Caco-2 (cell line): ENCODE data around the gene NPLOC4. TPM values are rescaled to one million over a fixed set of nuclear protein-coding genes. Genes with fewer than 3 reads are reported as not detected.

Experiments
- BruUV-seq: library from RNA; stranded (reverse); fragments of 400-500 nt; replicated peaks from 2 replicates; lab custom pipeline; 2021; lab: Mats Ljungman, UMichigan
- CTCF ChIA-PET: fragments of 300-600 bp; sonication (Branson Sonifier 250); formaldehyde crosslinking; loops from one replicate; lab custom pipeline; 2022; ENCODE audit warnings: antibody characterized with exemption; lab: Charles Lee
- POLR2A ChIA-PET: fragments of 300-600 bp; sonication (Branson Sonifier 250); formaldehyde crosslinking; loops from one replicate; lab custom pipeline; 2022; ENCODE audit warnings: antibody characterized with exemption; lab: Charles Lee
- DNase-seq, 2 experiments: peaks; one replicate each; pipeline versions ENCODE4 v3.0.0 to v3.0.0-alpha.2; 2020 to 2022
- H3K27me3 ChIP-seq: replicated peaks from 2 replicates; pipeline ENCODE4 v1.6.0; 2011; ENCODE audit warnings: low read length; ENCODE audit not compliant: control insufficient read depth, insufficient read depth
- H3K36me3 ChIP-seq: 2 replicates; pipeline ENCODE4 v1.5.1; 2011; ENCODE audit warnings: low read length; ENCODE audit not compliant: control insufficient read depth, insufficient read depth
- H3K4me1 ChIP-seq: fragments of 250-450 bp; sonication (Bioruptor Pico); 2 replicates; pipeline ENCODE4 v1.5.1; 2020; ENCODE audit warnings: mild to moderate bottlenecking
- H3K4me3 ChIP-seq: 2 replicates; pipeline ENCODE4 v1.5.1; 2011; ENCODE audit warnings: low read depth, mild to moderate bottlenecking, control low read depth, low read length
- H3K9me3 ChIP-seq: fragments of 250-450 bp; sonication (Bioruptor Pico); 2 replicates; pipeline ENCODE4 v1.5.1; 2020; ENCODE audit warnings: mild to moderate bottlenecking, moderate library complexity
- H3K27ac Mint-ChIP-seq: one replicate; pipeline ENCODE4 v1.8.0; 2022; ENCODE audit warnings: mixed read lengths; ENCODE audit not compliant: unreplicated experiment
- H3K27me3 Mint-ChIP-seq: one replicate; pipeline ENCODE4 v1.8.0; 2022; ENCODE audit warnings: mixed read lengths; ENCODE audit not compliant: insufficient read depth, unreplicated experiment
- H3K36me3 Mint-ChIP-seq: one replicate; pipeline ENCODE4 v1.8.0; 2022; ENCODE audit warnings: mild to moderate bottlenecking, mixed read lengths; ENCODE audit not compliant: insufficient read depth, unreplicated experiment
- H3K4me1 Mint-ChIP-seq: one replicate; pipeline ENCODE4 v1.8.0; 2022; ENCODE audit warnings: low read depth, mixed read lengths; ENCODE audit not compliant: unreplicated experiment
- H3K4me3 Mint-ChIP-seq: one replicate; pipeline ENCODE4 v1.8.0; 2022; ENCODE audit warnings: mild to moderate bottlenecking, moderate library complexity, mixed read lengths; ENCODE audit not compliant: unreplicated experiment
- H3K9me3 Mint-ChIP-seq: one replicate; pipeline ENCODE4 v1.8.0; 2022; ENCODE audit warnings: mixed read lengths; ENCODE audit not compliant: unreplicated experiment
- CTCF ChIP-seq, 2 experiments: fragments of 200-600 bp in 1 of 2; IDR thresholded peaks; 1 replicate in 1 of 2; 2 replicates in 1 of 2; pipeline versions ENCODE4 v1.5.1 to v1.8.0; 2011 to 2022; ENCODE audit warnings: antibody characterized with exemption in 1 of 2, control low read depth in 1 of 2, inconsistent platforms in 1 of 2, low read depth in 1 of 2, low read length in 1 of 2, mild to moderate bottlenecking in 1 of 2, moderate library complexity in 1 of 2; ENCODE audit not compliant: insufficient read depth in 1 of 2, severe bottlenecking in 1 of 2, unreplicated experiment in 1 of 2
- intact Hi-C: fragments of 100-400 bp; cut with micrococcal nuclease; formaldehyde crosslinking; loops from one replicate; pipeline ENCODE4 v1.10.0; 2022; ENCODE audit not compliant: unreplicated experiment
- total RNA-seq: library from RNA; stranded (reverse); gene quantifications from 2 replicates; pipeline ENCODE4 v1.2.3, GENCODE V29; 2022

The NPLOC4 gene
- total RNA-seq, 1 experiment from 2014 or later = 139 TPM

DNA sequence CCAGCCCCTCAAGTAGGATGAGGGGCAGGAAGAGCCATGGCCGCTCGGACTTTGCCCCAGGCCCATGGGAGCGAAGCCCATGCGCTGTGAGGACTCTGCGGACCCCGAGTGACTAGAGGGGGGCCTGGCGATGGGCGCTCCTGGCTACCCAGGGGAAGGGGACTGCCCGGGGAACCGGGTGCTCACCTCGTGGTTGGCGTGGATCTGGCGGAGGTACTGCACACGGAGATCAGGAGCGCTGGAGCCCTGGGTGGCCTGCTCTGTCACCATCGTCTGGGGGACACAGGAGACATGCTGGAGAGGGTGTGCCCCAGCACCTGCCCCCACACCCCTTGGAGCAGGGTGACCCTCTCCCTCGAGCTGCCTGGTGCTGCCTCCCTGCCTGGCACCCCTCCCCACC, 95.8 kb downstream of the NPLOC4 start:
- no peak for DNase-seq
- TF ChIP-seq CTCF (IDR thresholded peaks at IDR 0.05; ENCODE audit: insufficient read depth in 1 of 2, low read depth in 1 of 2, low read length in 1 of 2, severe bottlenecking in 1 of 2, unreplicated experiment in 1 of 2) = no peak
- H3K9me3 Mint-ChIP-seq = no peaks in the 10 kb centered on the region
- H3K9me3 ChIP-seq = no peaks in the 10 kb centered on the region
- ChIA-PET CTCF (no interaction called here), POLR2A (no interaction called here)
- no peak overlapping the region for H3K4me3 ChIP-seq
- H3K36me3 Mint-ChIP-seq = peaks cover 30% of the 10 kb centered on the region
- H3K4me1 Mint-ChIP-seq = no peaks in the 10 kb centered on the region
- BruUV-seq = no TSS peak
- H3K4me1 ChIP-seq = no peaks in the 10 kb centered on the region
- no peak overlapping the region for H3K4me3 Mint-ChIP-seq
- no peaks in the 10 kb centered on the region for H3K27me3 ChIP-seq
- no peaks in the 10 kb centered on the region for H3K27me3 Mint-ChIP-seq
- H3K36me3 ChIP-seq = peaks cover under 1% of the 10 kb centered on the region
- H3K27ac Mint-ChIP-seq = no peak overlapping the region
- intact Hi-C loops = no loop called here

DNA sequence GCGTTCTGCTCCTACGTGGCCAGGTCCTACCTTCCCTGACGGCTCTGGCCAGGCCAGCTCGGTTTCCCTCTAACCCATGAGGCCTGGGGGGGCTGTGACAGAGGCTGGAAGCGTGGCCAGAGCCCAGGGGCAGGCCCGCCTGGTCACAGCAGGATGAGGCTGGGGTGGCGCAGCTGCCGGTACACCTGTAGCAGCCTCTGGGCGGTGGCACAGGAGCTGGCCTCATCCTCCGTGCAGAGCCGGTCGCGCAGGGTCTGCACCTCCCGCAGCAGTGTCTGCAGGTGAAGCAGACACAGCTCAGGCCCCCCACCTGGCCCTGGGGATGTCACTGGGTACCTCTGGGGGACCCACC, 96.3 kb downstream of the NPLOC4 start:
- no peaks in the 10 kb centered on the region; the same call in none of the 2 replicates for H3K36me3 ChIP-seq
- BruUV-seq = no TSS peak
- CTCF ChIA-PET = no interaction called here
- Mint-ChIP-seq H3K4me3 (no peak overlapping the region), H3K36me3 (peaks cover 25% of the 10 kb centered on the region), H3K4me1 (no peaks in the 10 kb centered on the region), H3K27me3 (no peaks in the 10 kb centered on the region), H3K27ac (no peak overlapping the region), H3K9me3 (no peaks in the 10 kb centered on the region)
- H3K9me3 ChIP-seq = no peaks in the 10 kb centered on the region
- H3K4me3 ChIP-seq = no peak overlapping the region
- TF ChIP-seq CTCF (IDR thresholded peaks at IDR 0.05; ENCODE audit: insufficient read depth in 1 of 2, low read depth in 1 of 2, low read length in 1 of 2, severe bottlenecking in 1 of 2, unreplicated experiment in 1 of 2) = no peak
- no peaks in the 10 kb centered on the region for H3K4me1 ChIP-seq
- POLR2A ChIA-PET = no interaction called here
- H3K27me3 ChIP-seq = no peaks in the 10 kb centered on the region
- no peak for DNase-seq
- intact Hi-C loops = no loop called here

GRCh38 chr17:81539961-81540675, 96.8 kb downstream of the NPLOC4 start:
- no peaks in the 10 kb centered on the region for H3K4me1 Mint-ChIP-seq
- peaks cover 25% of the 10 kb centered on the region for H3K36me3 Mint-ChIP-seq
- intact Hi-C loops = no loop called here
- no peaks in the 10 kb centered on the region for H3K27me3 Mint-ChIP-seq
- DNase-seq = no peak
- no peak overlapping the region for H3K4me3 Mint-ChIP-seq
- no peak for TF ChIP-seq CTCF (IDR thresholded peaks at IDR 0.05; ENCODE audit: insufficient read depth in 1 of 2, low read depth in 1 of 2, low read length in 1 of 2, severe bottlenecking in 1 of 2, unreplicated experiment in 1 of 2)
- BruUV-seq = no TSS peak
- Histone ChIP-seq H3K9me3 (no peaks in the 10 kb centered on the region), H3K4me1 (no peaks in the 10 kb centered on the region), H3K27me3 (no peaks in the 10 kb centered on the region), H3K4me3 (no peak overlapping the region), H3K36me3 (no peaks in the 10 kb centered on the region; the same call in none of the 2 replicates)
- POLR2A ChIA-PET = no interaction called here
- CTCF ChIA-PET = no interaction called here
- no peaks in the 10 kb centered on the region for H3K9me3 Mint-ChIP-seq
- no peak overlapping the region for H3K27ac Mint-ChIP-seq
